Measurements from ENCODE around the gene TSC22D2.

Gene TSC22D2

GRCh38 chr3:150407808-150408220 lies 284 bp upstream of the TSC22D2 start:
- TF ChIP-seq CTCF (conservative IDR thresholded peaks at IDR 0.05; ENCODE audit: low read length) = no peak

GRCh38 chr3:150409125-150409511 lies 1.0 kb downstream of the TSC22D2 start:
- H3K4me3 ChIP-seq (ENCODE audit: low read length) = peak overlapping the region; percentile 96
- TF ChIP-seq CTCF (conservative IDR thresholded peaks at IDR 0.05; ENCODE audit: low read length) = no peak
- DNase-seq (ENCODE audit: low read depth) = no peak

More at GRCh38 chr3:150407808-150408220, 284 bp upstream of the TSC22D2 start:
- DNase-seq (ENCODE audit: low read depth) = no peak
- H3K4me3 ChIP-seq (ENCODE audit: low read length) = peak overlapping the region; percentile 62

GRCh38 chr3:150409512-150410310 lies 1.6 kb downstream of the TSC22D2 start:
- peak overlapping the region; percentile 96 for H3K4me3 ChIP-seq (ENCODE audit: low read length)
- DNase-seq (ENCODE audit: low read depth) = peak; percentile 50
- TF ChIP-seq CTCF (conservative IDR thresholded peaks at IDR 0.05; ENCODE audit: low read length) = no peak; the same call in 1 of the 2 replicates

- TF ChIP-seq CTCF (conservative IDR thresholded peaks at IDR 0.05; ENCODE audit: low read length) = no peak
- no peak for DNase-seq (ENCODE audit: low read depth)
- H3K4me3 ChIP-seq (ENCODE audit: low read length) = peak overlapping the region; percentile 96
These were observed 2.4 kb downstream of the TSC22D2 start for GRCh38 chr3:150410311-150411105.

GRCh38 chr3:150411106-150411460 lies 3.0 kb downstream of the TSC22D2 start:
- no peak for TF ChIP-seq CTCF (conservative IDR thresholded peaks at IDR 0.05; ENCODE audit: low read length)
- DNase-seq (ENCODE audit: low read depth) = no peak

GRCh38 chr3:150411546-150411945 lies 3.4 kb downstream of the TSC22D2 start:
- TF ChIP-seq CTCF (conservative IDR thresholded peaks at IDR 0.05; ENCODE audit: low read length) = no peak
- DNase-seq (ENCODE audit: low read depth) = no peak
- H3K4me3 ChIP-seq (ENCODE audit: low read length) = peak overlapping the region; percentile 96

More at GRCh38 chr3:150411106-150411460, 3.0 kb downstream of the TSC22D2 start:
- H3K4me3 ChIP-seq (ENCODE audit: low read length) = peak overlapping the region; percentile 96
